ENCODE results near the gene ST7L.

ST7L gene

DNA sequence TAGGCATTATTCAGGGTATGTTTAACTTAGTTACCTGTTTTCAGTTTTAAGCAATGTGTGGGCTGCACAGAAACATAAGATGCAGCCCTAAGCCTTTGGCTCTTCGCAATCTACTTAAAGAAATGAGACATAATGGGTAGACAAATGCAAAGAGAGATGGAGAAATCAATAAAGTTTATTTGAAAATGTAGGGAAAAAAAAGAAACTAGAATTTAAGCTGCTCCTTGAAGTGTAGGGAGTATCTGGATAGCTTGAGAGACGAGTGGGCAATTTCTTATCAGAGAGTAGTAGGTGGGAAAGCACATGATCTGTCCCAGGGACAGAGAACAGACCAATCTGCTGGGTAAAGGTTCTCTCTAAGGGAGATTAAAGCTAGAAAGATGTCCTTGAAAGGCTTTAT lies 101.3 kb downstream of the ST7L start:
- no peak overlapping the region for H3K4me3 ChIP-seq (ENCODE audit: low read depth, low read length)

DNA sequence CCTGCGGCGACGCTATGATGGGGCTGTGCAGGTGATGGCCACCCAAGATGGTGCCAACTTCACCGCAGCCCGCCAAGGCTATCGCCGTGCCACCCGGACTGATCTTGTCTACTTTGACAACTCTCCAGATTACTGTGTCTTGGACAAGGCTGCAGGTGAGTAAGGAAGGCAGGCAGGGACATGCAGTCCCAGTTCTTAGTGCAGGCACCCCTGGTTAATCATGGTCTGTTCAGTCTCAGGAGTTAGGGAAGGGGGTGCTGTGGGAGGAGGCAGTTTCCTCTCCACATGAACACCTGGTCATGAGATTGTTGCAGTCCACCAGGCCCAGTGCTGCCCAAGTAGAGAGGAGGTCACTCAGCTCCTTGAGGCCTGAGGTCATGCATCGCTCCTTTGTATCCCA lies 101.7 kb downstream of the ST7L start:
- no peak overlapping the region for H3K4me3 ChIP-seq (ENCODE audit: low read depth, low read length)
- H3K36me3 ChIP-seq (replicated peaks), result no peaks in the 10 kb centered on the region
- TF ChIP-seq, protein P1, sequence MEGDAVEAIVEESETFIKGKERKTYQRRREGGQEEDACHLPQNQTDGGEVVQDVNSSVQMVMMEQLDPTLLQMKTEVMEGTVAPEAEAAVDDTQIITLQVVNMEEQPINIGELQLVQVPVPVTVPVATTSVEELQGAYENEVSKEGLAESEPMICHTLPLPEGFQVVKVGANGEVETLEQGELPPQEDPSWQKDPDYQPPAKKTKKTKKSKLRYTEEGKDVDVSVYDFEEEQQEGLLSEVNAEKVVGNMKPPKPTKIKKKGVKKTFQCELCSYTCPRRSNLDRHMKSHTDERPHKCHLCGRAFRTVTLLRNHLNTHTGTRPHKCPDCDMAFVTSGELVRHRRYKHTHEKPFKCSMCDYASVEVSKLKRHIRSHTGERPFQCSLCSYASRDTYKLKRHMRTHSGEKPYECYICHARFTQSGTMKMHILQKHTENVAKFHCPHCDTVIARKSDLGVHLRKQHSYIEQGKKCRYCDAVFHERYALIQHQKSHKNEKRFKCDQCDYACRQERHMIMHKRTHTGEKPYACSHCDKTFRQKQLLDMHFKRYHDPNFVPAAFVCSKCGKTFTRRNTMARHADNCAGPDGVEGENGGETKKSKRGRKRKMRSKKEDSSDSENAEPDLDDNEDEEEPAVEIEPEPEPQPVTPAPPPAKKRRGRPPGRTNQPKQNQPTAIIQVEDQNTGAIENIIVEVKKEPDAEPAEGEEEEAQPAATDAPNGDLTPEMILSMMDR (IDR thresholded peaks at IDR 0.05; ENCODE audit: low read depth, low read length, missing control alignments), result no peak
- in situ Hi-C loops (cut with HindIII; ENCODE audit: low pct_ligation_motif_present, low sequenced_read_pairs), result no loop called here
- H3K27me3 ChIP-seq (replicated peaks), result no peaks in the 10 kb centered on the region
- DNase-seq, result no peak
- H3K27ac ChIP-seq, result no peak overlapping the region

More for the DNA sequence above, 101.3 kb downstream of the ST7L start:
- Histone ChIP-seq H3K36me3 (replicated peaks) (no peaks in the 10 kb centered on the region), H3K27ac (no peak overlapping the region), H3K27me3 (replicated peaks) (no peaks in the 10 kb centered on the region)
- in situ Hi-C loops (cut with HindIII; ENCODE audit: low pct_ligation_motif_present, low sequenced_read_pairs), result no loop called here
- TF ChIP-seq, protein P1 (IDR thresholded peaks at IDR 0.05; ENCODE audit: low read depth, low read length, missing control alignments), result no peak
- no peak for DNase-seq

GRCh38 chr1:112516141-112516540 lies 102.8 kb downstream of the ST7L start:
- DNase-seq, result no peak
- in situ Hi-C loops (cut with HindIII; ENCODE audit: low pct_ligation_motif_present, low sequenced_read_pairs), result no loop called here
- Histone ChIP-seq H3K27ac (no peak overlapping the region), H3K27me3 (replicated peaks) (no peaks in the 10 kb centered on the region), H3K36me3 (replicated peaks) (no peaks in the 10 kb centered on the region), H3K4me3 (ENCODE audit: low read depth, low read length) (no peak overlapping the region)
- TF ChIP-seq, protein P1 (IDR thresholded peaks at IDR 0.05; ENCODE audit: low read depth, low read length, missing control alignments), result no peak

GRCh38 chr1:112515311-112516009 lies 103.5 kb downstream of the ST7L start:
- TF ChIP-seq, protein P1 (IDR thresholded peaks at IDR 0.05; ENCODE audit: low read depth, low read length, missing control alignments), result no peak
- no peaks in the 10 kb centered on the region for H3K27me3 ChIP-seq (replicated peaks)
- peak; percentile 46 for DNase-seq
- H3K4me3 ChIP-seq (ENCODE audit: low read depth, low read length), result no peak overlapping the region
- no peaks in the 10 kb centered on the region for H3K36me3 ChIP-seq (replicated peaks)
- in situ Hi-C loops (cut with HindIII; ENCODE audit: low pct_ligation_motif_present, low sequenced_read_pairs), result no loop called here
- no peak overlapping the region for H3K27ac ChIP-seq

- no peak for DNase-seq
- Histone ChIP-seq H3K36me3 (replicated peaks) (no peaks in the 10 kb centered on the region), H3K4me3 (ENCODE audit: low read depth, low read length) (no peak overlapping the region), H3K27ac (no peak overlapping the region), H3K27me3 (replicated peaks) (no peaks in the 10 kb centered on the region)
- TF ChIP-seq, protein P1 (IDR thresholded peaks at IDR 0.05; ENCODE audit: low read depth, low read length, missing control alignments), result no peak
- in situ Hi-C loops (cut with HindIII; ENCODE audit: low pct_ligation_motif_present, low sequenced_read_pairs), result no loop called here
Measured at GRCh38 chr1:112514901-112515300, 104.0 kb downstream of the ST7L start.
